NOMO-1 treated with dmso at 0.1 percent for 144 hours (cell line): ENCODE measurements around the gene SOAT1.
"Not testable (repeated sequence)": the region's sequence is repeated elsewhere in the genome, so short reads cannot be mapped to it uniquely, and the experiment has no call there.

Experiments used
- DNase-seq: peaks from one replicate; lab custom pipeline; 2025; ENCODE audit not compliant: unreplicated experiment; lab: John Stamatoyannopoulos, UW

Gene SOAT1

GRCh38 chr1:179342740-179343404 lies 49.3 kb downstream of the SOAT1 start:
- DNase-seq: no peak

DNA sequence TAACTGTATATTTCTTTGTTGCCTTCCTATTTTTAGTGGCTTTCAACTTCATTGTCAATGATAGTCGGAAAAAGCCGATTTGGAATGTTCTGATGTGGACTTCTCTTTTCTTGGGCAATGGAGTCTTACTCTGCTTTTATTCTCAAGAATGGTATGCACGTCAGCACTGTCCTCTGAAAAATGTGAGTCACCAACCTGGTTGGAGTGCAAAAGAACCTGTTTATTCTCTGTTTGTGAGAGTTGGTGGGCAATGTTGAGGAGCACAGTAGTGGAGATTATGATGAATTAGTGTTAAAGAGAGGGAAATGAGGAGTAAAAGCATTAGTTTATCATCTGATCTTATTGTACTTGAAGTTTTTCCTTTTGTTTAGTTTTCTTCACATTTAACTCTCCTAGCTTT lies 57.7 kb downstream of the SOAT1 start:
- no peak for DNase-seq

DNA sequence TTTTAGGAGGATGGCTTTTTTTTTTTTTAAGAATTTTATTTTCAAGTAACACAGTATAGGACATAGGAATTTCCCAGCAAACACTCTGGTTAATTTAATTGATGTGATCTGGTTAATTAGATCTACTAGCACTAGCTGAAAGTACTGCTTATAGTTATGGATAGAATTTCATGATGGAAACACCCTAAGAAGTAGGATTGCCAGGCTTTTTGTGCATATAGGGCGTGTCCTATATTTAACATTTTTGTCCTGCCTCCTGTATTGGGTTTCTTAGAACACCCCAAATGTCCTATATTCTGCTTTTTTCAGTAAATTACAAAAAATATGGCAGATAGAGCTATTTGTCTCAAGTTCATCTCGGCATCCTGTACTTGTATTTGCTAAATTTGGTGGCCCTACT lies 58.6 kb downstream of the SOAT1 start:
- no peak for DNase-seq

DNA sequence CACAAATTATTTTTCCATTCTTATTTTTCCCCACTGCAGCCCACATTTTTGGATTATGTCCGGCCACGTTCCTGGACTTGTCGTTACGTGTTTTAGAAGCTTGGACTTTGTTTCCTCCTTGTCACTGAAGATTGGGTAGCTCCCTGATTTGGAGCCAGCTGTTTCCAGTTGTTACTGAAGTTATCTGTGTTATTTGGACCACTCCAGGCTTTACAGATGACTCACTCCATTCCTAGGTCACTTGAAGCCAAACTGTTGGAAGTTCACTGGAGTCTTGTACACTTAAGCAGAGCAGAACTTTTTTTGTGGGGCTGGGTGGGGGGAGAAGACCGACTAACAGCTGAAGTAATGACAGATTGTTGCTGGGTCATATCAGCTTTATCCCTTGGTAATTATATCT lies 59.9 kb downstream of the SOAT1 start:
- DNase-seq: no peak

- DNase-seq: not testable (repeated sequence)
Measured at GRCh38 chr1:179361631-179362030, 68.0 kb downstream of the SOAT1 start.

DNA sequence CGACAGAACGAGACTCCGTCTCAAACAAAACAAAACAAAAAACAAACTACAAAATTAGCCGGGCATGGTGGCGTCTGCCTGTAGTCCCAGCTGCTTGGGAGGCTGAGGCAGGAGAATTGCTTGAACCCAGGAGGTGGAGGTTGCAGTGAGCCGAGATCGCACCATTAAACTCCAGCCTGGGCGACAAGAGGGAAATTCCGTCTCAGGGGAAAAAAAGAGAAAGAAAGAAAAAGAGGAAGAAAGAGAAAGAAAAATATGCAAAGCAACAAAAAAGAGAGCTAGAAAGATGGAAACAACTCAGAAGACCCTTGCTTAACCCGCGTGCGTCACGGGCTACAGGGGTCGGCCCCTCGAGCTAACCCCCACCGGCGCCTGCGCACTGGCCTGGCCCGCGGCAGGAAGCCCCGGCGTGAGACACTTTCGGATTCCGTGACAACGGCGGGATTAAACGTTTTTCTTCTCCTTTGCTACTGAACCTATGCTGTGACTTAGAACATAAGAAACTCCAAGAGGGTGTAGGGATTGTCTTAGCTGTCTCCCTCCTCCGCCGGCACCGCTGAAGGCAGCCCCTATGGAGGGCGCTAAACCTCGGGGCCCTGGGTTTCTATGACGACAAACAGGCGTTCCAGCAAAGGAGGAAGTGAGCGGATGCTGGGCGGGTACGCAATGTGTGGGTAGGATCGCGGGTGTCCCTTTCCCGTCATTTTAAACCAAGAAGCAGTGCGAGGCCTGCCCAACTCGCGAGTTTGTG lies 71.9 kb downstream of the SOAT1 start, which contains the start of gene AXDND1:
Gene AXDND1 (plus strand): TSS at position 630 of the 751 bp plus-strand sequence. CDS start 539 bp downstream, outside the sequence.
- peak; percentile 92 for DNase-seq

GRCh38 chr1:179366093-179366800 lies 72.7 kb downstream of the SOAT1 start:
- DNase-seq: peak; percentile 6

- DNase-seq: peak; percentile 28
Measured at GRCh38 chr1:179369751-179370341, 76.2 kb downstream of the SOAT1 start.

- no peak for DNase-seq
Measured at GRCh38 chr1:179372160-179372559, 78.6 kb downstream of the SOAT1 start.

GRCh38 chr1:179376223-179376622 lies 82.6 kb downstream of the SOAT1 start:
- DNase-seq: no peak

DNA sequence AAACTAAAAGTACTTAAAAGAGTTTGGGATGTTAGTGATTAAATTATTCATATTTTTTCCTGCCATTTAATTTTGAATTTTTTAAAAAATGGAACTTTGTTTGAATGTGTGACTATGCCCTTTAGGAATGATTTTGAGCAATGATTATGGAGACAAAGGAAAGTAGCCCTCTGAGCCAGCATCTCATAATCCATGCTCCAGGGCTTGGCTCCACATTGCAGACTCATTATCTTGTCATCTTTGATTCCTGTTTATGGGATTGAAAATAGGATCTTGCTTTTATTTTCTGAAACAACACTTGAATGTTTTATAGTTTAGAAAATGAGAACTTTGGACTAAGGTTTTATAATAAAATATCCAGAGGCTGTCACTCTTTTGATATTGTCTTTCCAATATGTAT lies 86.7 kb downstream of the SOAT1 start:
- DNase-seq: no peak

DNA sequence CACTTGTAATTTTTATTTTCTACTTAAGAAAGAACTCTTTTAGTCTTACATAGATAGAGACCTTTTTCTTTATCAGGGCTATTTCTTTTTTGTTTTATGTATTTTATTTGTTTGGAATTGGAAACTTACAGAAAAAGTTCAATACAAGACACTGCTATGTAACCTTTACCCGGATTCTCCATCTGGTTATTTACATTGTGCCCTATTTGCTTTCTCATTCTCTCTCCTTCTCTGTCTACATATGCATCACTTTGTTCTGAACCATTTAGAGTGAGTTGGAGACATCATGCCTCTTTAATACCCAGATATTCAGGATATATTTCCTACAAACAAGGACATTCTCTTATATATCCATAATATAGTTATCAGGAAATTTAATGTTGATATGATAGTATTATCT lies 90.4 kb downstream of the SOAT1 start:
- DNase-seq: no peak

DNA sequence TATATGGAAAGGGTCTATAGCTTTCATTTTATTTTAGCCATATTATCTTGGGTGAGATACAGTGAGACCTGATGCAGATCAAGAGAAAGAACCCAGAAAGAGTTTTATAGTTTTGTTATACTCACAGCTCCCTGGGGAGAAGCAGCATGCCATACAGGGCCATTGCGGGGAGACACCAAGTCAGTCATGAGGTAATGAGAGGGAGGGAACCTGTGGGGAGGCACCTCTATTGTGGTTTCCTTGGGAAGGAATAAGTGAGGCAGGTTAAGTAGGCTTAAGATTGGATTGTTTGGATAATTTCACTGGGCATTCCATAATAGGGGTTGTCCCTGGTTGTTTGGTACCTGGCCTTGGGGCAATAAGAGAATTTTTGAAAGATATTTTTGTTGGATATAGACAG lies 91.9 kb downstream of the SOAT1 start:
- DNase-seq: no peak

DNA sequence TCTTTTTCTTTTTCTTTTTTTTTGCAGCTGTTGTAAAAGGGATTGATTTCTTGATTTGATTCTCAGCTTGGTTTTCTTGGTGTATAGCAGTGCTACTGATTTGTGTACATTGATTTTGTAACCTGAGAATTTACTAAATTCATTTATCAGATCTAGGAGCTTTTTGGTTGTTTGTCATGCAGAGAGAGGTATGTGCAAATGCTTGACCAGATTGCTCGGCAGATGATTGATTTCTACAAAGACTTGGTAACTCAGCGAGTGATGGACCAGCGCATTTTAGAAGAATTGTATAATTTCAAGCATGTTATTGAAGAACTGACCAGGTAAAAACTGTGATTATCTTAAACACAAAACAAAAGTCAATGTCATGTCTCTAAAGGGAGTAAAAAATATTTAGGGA lies 100.1 kb downstream of the SOAT1 start:
- no peak for DNase-seq

DNA sequence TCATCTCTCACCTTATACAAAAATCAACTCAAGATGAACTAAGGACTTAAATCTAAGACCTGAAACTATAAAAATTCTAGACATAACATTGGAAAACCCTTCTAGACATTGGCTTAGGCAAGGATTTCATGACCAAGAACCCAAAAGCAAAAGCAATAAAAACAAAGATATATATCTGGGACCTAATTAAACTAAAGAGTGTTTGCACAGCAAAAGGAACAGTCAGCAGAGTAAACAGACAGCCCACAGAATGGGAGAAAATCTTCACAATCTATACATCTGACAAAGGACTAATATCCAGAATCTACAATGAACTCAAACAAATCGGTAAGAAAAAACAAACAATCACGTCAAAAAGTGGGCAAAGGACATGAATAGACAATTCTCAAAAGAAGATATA lies 105.8 kb downstream of the SOAT1 start:
- not testable (repeated sequence) for DNase-seq
